OCI-LY7 (cell line): Measurements from ENCODE around the gene PPFIA2.

Experiments
- CTCF ChIP-seq: fragments of 200-600 bp; sonication (generic); conservative IDR thresholded peaks from 2 replicates; pipeline ENCODE4 v1.5.1; 2014; ENCODE audit warnings: mild to moderate bottlenecking, antibody characterized with exemption, low read length, moderate library complexity, mixed read lengths
- EZH2phosphoT487 ChIP-seq: fragments of 200-600 bp; sonication (generic); IDR thresholded peaks from 2 replicates; pipeline ENCODE4 v1.6.1; 2018; ENCODE audit warnings: low read depth, borderline replicate concordance, mild to moderate bottlenecking, mixed run types, antibody characterized with exemption, low read length, moderate library complexity, mixed read lengths

DNA sequence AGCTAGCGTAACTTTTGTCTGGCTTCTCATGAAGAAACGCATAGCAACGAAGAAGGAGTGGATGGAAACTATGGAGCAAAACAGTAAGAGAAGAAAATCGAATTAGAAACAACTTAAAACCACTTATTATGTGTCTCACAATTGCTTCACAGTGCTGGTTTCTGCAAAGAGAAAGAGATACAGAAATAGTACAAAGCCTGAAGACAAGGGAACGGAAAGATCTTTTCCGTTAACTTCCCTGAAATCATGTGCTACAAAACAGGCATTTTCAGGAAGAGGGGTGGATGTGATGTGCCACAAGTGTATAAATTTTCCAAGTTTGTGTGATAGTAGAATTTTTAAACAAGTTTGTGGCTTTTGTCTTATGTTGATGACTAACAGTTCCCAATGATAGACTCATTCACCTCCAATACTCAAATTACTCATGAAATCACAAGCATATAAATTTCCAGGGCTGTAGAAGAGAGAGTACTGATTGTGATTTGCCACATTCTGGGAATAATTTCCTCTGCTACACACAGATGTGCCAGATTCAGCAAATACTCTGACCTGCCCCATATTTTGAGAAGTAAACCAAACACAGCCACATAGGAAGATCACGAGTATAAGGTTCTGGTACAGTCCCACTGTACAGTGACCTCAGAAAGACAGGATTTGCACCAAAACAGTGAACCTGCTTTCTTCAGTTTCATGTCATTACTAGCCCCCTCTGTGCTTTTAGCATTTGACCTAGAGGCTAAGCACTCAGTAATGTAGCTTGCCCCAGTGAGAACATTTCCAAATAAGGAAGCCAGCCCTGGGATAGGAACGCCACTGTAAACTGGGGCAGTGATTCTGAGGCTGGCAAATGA is 41.4 kb upstream of the PPFIA2 start:
- TF ChIP-seq CTCF: no peak
- TF ChIP-seq EZH2phosphoT487: no peak
